Dendritic cell treated with granulocyte-macrophage colony-stimulating factor and Interleukin-4, amounts not matched to agents 40 ng/mL and 50 ng/mL, for 4 days (primary cell): ENCODE measurements around the gene KIF5A.
A peak's percentile ranks its signal among the peaks of the same experiment; 100 is the strongest.

Experiments
- H3K27ac Mint-ChIP-seq: one replicate; pipeline ENCODE4 v1.8.0; 2022; ENCODE audit warnings: mild to moderate bottlenecking, mixed read lengths
- H3K27me3 Mint-ChIP-seq: one replicate; pipeline ENCODE4 v1.8.0; 2022; ENCODE audit warnings: mild to moderate bottlenecking, mixed read lengths
- H3K36me3 Mint-ChIP-seq: one replicate; pipeline ENCODE4 v1.8.0; 2022; ENCODE audit warnings: low read depth, mixed read lengths
- H3K4me1 Mint-ChIP-seq: one replicate; pipeline ENCODE4 v1.8.0; 2022; ENCODE audit warnings: low read depth, mixed read lengths
- H3K4me3 Mint-ChIP-seq: one replicate; pipeline ENCODE4 v1.8.0; 2022; ENCODE audit warnings: mild to moderate bottlenecking, moderate library complexity, mixed read lengths
- H3K9me3 Mint-ChIP-seq: one replicate; pipeline ENCODE4 v1.8.0; 2022; ENCODE audit warnings: mixed read lengths
- intact Hi-C: fragments of 100-400 bp; cut with micrococcal nuclease; formaldehyde crosslinking; loops from one replicate; pipeline ENCODE4 v1.15.0; 2022

The KIF5A gene

GRCh38 chr12:57619434-57620244 is 69.8 kb downstream of the KIF5A start:
- Mint-ChIP-seq H3K27me3 (peaks cover 97% of the 10 kb centered on the region), H3K4me1 (peaks cover 49% of the 10 kb centered on the region), H3K36me3 (no peaks in the 10 kb centered on the region), H3K4me3 (no peak overlapping the region), H3K9me3 (no peaks in the 10 kb centered on the region), H3K27ac (no peak overlapping the region)
- intact Hi-C loops = loop anchor here (2.0 kb wide), 1 partner anchor 161 kb away; the partner anchor contains the start of gene GLI1

- Mint-ChIP-seq H3K4me3 (peak overlapping the region; percentile 73), H3K27ac (peak overlapping the region; percentile 34), H3K27me3 (peaks cover 97% of the 10 kb centered on the region), H3K4me1 (peaks cover 48% of the 10 kb centered on the region), H3K9me3 (no peaks in the 10 kb centered on the region), H3K36me3 (no peaks in the 10 kb centered on the region)
- intact Hi-C loops = loop anchor here (2.0 kb wide), 1 partner anchor 162 kb away; the partner anchor contains the start of gene GLI1
Observed at GRCh38 chr12:57620245-57620935, 70.5 kb downstream of the KIF5A start.

GRCh38 chr12:57620936-57621496 is 71.2 kb downstream of the KIF5A start:
- peaks cover 97% of the 10 kb centered on the region for H3K27me3 Mint-ChIP-seq
- peaks cover 48% of the 10 kb centered on the region for H3K4me1 Mint-ChIP-seq
- H3K9me3 Mint-ChIP-seq = no peaks in the 10 kb centered on the region
- intact Hi-C loops = loop anchor here (1.0 to 2.0 kb wide), 2 partner anchors 38 to 162 kb away; partner anchors contain the start of gene GLI1
- peak overlapping the region; percentile 34 for H3K27ac Mint-ChIP-seq
- H3K4me3 Mint-ChIP-seq = peak overlapping the region; percentile 73
- H3K36me3 Mint-ChIP-seq = no peaks in the 10 kb centered on the region

DNA sequence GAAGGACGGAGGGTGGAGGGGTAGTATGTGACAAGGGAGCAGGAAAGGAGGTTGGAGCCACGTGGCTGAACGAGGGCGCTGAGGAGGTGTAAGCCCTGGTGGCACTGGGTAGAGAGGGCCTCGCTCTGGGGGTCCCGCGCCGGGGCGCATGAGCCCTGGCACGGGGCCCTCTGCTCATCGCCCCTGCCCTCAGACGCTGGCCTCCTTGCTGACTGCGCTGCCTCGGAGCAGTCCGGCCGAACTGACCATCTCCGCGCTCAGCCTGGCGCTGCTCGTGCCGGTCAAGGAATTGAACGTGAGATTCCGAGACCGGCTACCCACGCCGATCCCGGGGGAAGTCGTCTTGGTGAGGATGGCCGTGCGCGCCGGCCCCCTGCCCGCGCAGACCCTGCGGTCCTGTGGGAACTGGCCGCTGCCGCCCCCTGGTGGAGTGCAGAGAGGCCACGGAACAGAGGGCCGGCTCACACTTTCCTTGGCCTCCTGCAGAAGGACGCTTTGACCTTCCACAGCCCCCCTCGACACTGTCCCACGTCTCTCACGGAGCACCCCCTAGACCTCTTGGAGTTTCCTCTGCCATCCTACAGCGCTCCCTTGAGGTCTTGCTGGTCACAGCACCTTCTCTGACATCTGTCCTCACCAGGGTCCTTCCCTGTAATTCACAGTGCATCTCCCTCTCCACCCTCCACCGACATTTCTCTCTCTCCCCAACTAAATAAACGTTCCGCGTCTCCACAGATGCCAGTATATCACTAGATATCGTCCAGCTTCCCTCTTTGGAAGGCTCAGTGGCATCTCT is 71.9 kb downstream of the KIF5A start:
- H3K4me1 Mint-ChIP-seq = peaks cover 49% of the 10 kb centered on the region
- peaks cover 97% of the 10 kb centered on the region for H3K27me3 Mint-ChIP-seq
- H3K36me3 Mint-ChIP-seq = no peaks in the 10 kb centered on the region
- intact Hi-C loops = loop anchor here (1.0 to 2.0 kb wide), 2 partner anchors 38 to 163 kb away; partner anchors contain the start of gene GLI1
- H3K9me3 Mint-ChIP-seq = no peaks in the 10 kb centered on the region
- H3K4me3 Mint-ChIP-seq = peak overlapping the region; percentile 73
- no peak overlapping the region for H3K27ac Mint-ChIP-seq

GRCh38 chr12:57622293-57623245 is 72.7 kb downstream of the KIF5A start:
- intact Hi-C loops = no loop called here
- Mint-ChIP-seq H3K36me3 (no peaks in the 10 kb centered on the region), H3K9me3 (no peaks in the 10 kb centered on the region), H3K27me3 (peaks cover 98% of the 10 kb centered on the region), H3K4me1 (peaks cover 57% of the 10 kb centered on the region), H3K4me3 (no peak overlapping the region), H3K27ac (no peak overlapping the region)

GRCh38 chr12:57623385-57623784 is 73.5 kb downstream of the KIF5A start:
- H3K4me1 Mint-ChIP-seq = peaks cover 63% of the 10 kb centered on the region
- H3K9me3 Mint-ChIP-seq = no peaks in the 10 kb centered on the region
- no peak overlapping the region for H3K27ac Mint-ChIP-seq
- intact Hi-C loops = no loop called here
- H3K27me3 Mint-ChIP-seq = peaks cover 98% of the 10 kb centered on the region
- H3K4me3 Mint-ChIP-seq = no peak overlapping the region
- no peaks in the 10 kb centered on the region for H3K36me3 Mint-ChIP-seq

- Mint-ChIP-seq H3K27me3 (peaks cover 98% of the 10 kb centered on the region), H3K27ac (no peak overlapping the region), H3K4me1 (peaks cover 61% of the 10 kb centered on the region), H3K36me3 (no peaks in the 10 kb centered on the region), H3K9me3 (no peaks in the 10 kb centered on the region), H3K4me3 (no peak overlapping the region)
- intact Hi-C loops = no loop called here
Observed at GRCh38 chr12:57623811-57624390, 74.1 kb downstream of the KIF5A start.

GRCh38 chr12:57624441-57625220 is 74.8 kb downstream of the KIF5A start:
- H3K36me3 Mint-ChIP-seq = no peaks in the 10 kb centered on the region
- no peak overlapping the region for H3K4me3 Mint-ChIP-seq
- H3K27me3 Mint-ChIP-seq = peaks cover 98% of the 10 kb centered on the region
- H3K9me3 Mint-ChIP-seq = no peaks in the 10 kb centered on the region
- H3K4me1 Mint-ChIP-seq = peaks cover 55% of the 10 kb centered on the region
- no peak overlapping the region for H3K27ac Mint-ChIP-seq
- intact Hi-C loops = no loop called here

- H3K36me3 Mint-ChIP-seq = no peaks in the 10 kb centered on the region
- H3K9me3 Mint-ChIP-seq = no peaks in the 10 kb centered on the region
- H3K27ac Mint-ChIP-seq = no peak overlapping the region
- intact Hi-C loops = no loop called here
- H3K27me3 Mint-ChIP-seq = peaks cover 98% of the 10 kb centered on the region
- H3K4me1 Mint-ChIP-seq = peaks cover 53% of the 10 kb centered on the region
- no peak overlapping the region for H3K4me3 Mint-ChIP-seq
Observed at GRCh38 chr12:57625261-57626032, 75.6 kb downstream of the KIF5A start.

DNA sequence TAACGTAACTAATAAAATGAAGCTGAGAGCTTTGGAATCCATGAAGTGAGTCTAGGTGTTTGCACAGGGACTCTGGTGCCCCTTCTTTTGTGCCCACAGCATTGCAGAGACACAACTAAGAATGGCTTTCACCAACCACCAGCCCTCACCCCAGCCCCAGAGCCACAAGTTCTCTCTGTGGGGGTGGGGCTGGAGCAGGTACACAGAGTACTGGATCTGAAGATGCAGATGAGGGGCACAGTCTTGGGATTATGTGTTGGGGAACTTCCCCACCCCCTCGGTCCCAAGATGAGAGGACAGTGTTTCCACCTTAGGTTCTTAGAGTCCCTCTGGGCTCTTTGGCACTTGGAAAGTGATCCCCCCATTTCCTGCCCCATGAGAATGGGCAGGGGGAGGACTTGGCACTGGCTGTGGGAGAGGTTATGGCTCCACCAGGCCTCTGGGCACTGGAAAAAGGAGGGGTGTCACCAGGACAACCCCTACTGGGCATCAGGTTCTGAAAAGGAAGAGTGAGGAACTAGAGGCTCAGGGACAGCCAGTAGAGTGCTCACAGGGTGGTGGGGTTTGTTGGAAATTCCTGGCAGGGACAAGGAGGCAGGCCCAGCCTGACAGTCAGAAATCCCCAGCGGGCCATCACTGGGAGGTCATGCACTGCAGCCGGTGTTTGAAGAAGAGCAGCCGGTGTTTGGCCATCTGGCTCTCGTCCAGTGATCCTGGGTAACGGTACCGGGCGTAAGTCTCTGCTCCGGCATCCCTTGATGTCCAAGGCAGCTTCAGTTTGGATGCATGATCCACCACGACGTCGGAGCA is 76.5 kb downstream of the KIF5A start:
- intact Hi-C loops = no loop called here
- Mint-ChIP-seq H3K27ac (no peak overlapping the region), H3K4me1 (peaks cover 44% of the 10 kb centered on the region), H3K36me3 (no peaks in the 10 kb centered on the region), H3K4me3 (no peak overlapping the region), H3K9me3 (no peaks in the 10 kb centered on the region), H3K27me3 (peaks cover 98% of the 10 kb centered on the region)

GRCh38 chr12:57626921-57627445 is 77.1 kb downstream of the KIF5A start:
- intact Hi-C loops = no loop called here
- H3K27me3 Mint-ChIP-seq = peaks cover 98% of the 10 kb centered on the region
- H3K4me1 Mint-ChIP-seq = peaks cover 43% of the 10 kb centered on the region
- H3K36me3 Mint-ChIP-seq = no peaks in the 10 kb centered on the region
- no peak overlapping the region for H3K4me3 Mint-ChIP-seq
- H3K27ac Mint-ChIP-seq = no peak overlapping the region
- H3K9me3 Mint-ChIP-seq = no peaks in the 10 kb centered on the region
